ENCODE data around the gene MITF.
A peak's percentile ranks its signal among the peaks of the same experiment; 100 is the strongest.
"Not testable (repeated sequence)": the region's sequence is repeated elsewhere in the genome, so short reads cannot be mapped to it uniquely, and the experiment has no call there.

The MITF gene

GRCh38 chr3:69880069-69880640, 140.9 kb downstream of the MITF start:
- DNase-seq = no peak

GRCh38 chr3:69881051-69881450, 141.8 kb downstream of the MITF start:
- DNase-seq = no peak

- no peak for DNase-seq
Measured at GRCh38 chr3:69881756-69882428, 142.6 kb downstream of the MITF start.

GRCh38 chr3:69882560-69882959, 143.3 kb downstream of the MITF start:
- no peak for DNase-seq

- no peak for DNase-seq
Measured at GRCh38 chr3:69888040-69888942, 149.0 kb downstream of the MITF start.

GRCh38 chr3:69888943-69889315, 149.7 kb downstream of the MITF start:
- DNase-seq = no peak

- no peak for DNase-seq
Measured at GRCh38 chr3:69890084-69890483, 150.8 kb downstream of the MITF start.

GRCh38 chr3:69890691-69891090, 151.4 kb downstream of the MITF start:
- DNase-seq = no peak

- no peak for DNase-seq
Measured at GRCh38 chr3:69892706-69893105, 153.4 kb downstream of the MITF start.

GRCh38 chr3:69893274-69893673, 154.0 kb downstream of the MITF start:
- DNase-seq = no peak

- DNase-seq = no peak
Measured at GRCh38 chr3:69896095-69896494, 156.8 kb downstream of the MITF start.

- DNase-seq = no peak
Measured at GRCh38 chr3:69900331-69900730, 161.1 kb downstream of the MITF start.

GRCh38 chr3:69901802-69902201, 162.5 kb downstream of the MITF start:
- no peak for DNase-seq

GRCh38 chr3:69902386-69902785, 163.1 kb downstream of the MITF start:
- DNase-seq = no peak

GRCh38 chr3:69906351-69906966, 167.2 kb downstream of the MITF start:
- no peak for DNase-seq

- DNase-seq = no peak
Measured at GRCh38 chr3:69907554-69907953, 168.3 kb downstream of the MITF start.

- DNase-seq = not testable (repeated sequence)
Measured at GRCh38 chr3:69909859-69910258, 170.6 kb downstream of the MITF start.

- DNase-seq = no peak
Measured at GRCh38 chr3:69913422-69913821, 174.2 kb downstream of the MITF start.

GRCh38 chr3:69914395-69914794, 175.1 kb downstream of the MITF start:
- DNase-seq = no peak

GRCh38 chr3:69915726-69916125, 176.5 kb downstream of the MITF start:
- DNase-seq = no peak

- peak; percentile 29 for DNase-seq
Measured at GRCh38 chr3:69920009-69920408, 180.7 kb downstream of the MITF start.

- DNase-seq = no peak
Measured at GRCh38 chr3:69921651-69922050, 182.4 kb downstream of the MITF start.

GRCh38 chr3:69922521-69923000, 183.3 kb downstream of the MITF start:
- DNase-seq = no peak
